GM12891 (cell line): Measurements from ENCODE around the gene HBM.

ENCODE experiments used
- PAX5 ChIP-seq: IDR thresholded peaks from 2 replicates; pipeline ENCODE4 v1.6.1; 2011; ENCODE audit warnings: low read length, moderate library complexity, mild to moderate bottlenecking; ENCODE audit not compliant: insufficient read depth, severe bottlenecking
- POLR2A ChIP-seq: IDR thresholded peaks from 2 replicates; pipeline ENCODE4 v1.6.1; 2011; ENCODE audit warnings: low read depth, low read length, control low read depth
- POLR2AphosphoS5 ChIP-seq: IDR thresholded peaks from 2 replicates; pipeline ENCODE4 v1.6.1; 2011; ENCODE audit warnings: low read depth, low read length, control low read depth
- TAF1 ChIP-seq: IDR thresholded peaks from 2 replicates; pipeline ENCODE4 v1.6.1; 2011; ENCODE audit warnings: low read depth, low read length, control low read depth

- TF ChIP-seq POLR2A (no peak), POLR2AphosphoS5 (no peak), TAF1 (no peak), PAX5 (no peak)
These were observed 45.0 kb upstream of the HBM start for GRCh38 chr16:120756-121155.
